HG02759 (cell line): Measurements from ENCODE around the gene UAP1L1.

ENCODE experiments used
- ATAC-seq: cut with Tn5 transposase; IDR thresholded peaks from one replicate; pipeline ENCODE4 v1.9.1; 2021; ENCODE audit warnings: mild to moderate bottlenecking, moderate library complexity; ENCODE audit not compliant: unreplicated experiment

UAP1L1 gene

DNA sequence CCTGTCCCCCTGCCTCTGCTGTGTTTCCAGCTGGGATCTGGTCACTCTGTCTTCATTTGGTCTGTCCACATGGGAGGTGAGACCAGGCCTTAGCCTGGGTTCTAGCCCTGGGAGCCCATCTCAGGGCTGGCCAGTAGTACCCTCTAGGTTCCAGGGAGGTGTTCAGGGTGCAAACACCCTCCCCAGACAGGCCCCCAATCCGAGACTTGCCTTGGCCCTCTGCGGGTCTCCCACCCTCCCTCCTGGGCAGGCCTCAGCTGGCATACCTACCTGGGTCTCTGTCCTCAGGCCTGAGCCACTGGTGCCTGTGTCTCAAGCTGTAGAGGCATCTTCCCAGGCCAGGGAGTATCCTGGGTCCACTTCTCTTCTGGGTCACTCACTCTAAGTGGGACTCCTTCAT, 6.0 kb upstream of the UAP1L1 start:
- ATAC-seq = no peak

- ATAC-seq = no peak
Measured at GRCh38 chr9:137073992-137074399, 3.3 kb upstream of the UAP1L1 start.

GRCh38 chr9:137074657-137075274, 2.6 kb upstream of the UAP1L1 start:
- no peak for ATAC-seq

- no peak for ATAC-seq
Measured at GRCh38 chr9:137075275-137075775, 2.0 kb upstream of the UAP1L1 start.

DNA sequence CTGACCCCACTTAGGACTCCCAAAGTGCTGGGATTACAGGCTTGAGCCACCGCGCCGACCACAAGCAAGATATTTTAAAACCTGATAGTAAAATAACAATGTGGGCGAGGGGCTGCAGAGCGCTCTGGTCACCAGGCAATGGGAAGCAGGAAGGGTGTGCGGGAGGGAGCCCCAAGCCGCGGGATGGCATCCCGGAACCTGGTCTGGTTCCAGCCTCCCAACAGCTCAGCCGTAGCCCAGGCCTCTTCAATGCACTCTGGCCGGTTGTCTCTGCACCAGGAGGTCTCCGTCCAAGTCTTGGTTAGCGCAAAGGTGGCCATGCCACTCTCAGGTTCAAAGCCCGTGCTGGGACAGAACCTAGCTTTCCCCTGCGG, 694 bp upstream of the UAP1L1 start:
- no peak for ATAC-seq

- ATAC-seq = peak; percentile 35
Measured at GRCh38 chr9:137077758-137078693, 709 bp downstream of the UAP1L1 start.

GRCh38 chr9:137078701-137079400, 1.5 kb downstream of the UAP1L1 start:
- ATAC-seq = no peak

GRCh38 chr9:137079401-137079787, 2.1 kb downstream of the UAP1L1 start:
- ATAC-seq = no peak

DNA sequence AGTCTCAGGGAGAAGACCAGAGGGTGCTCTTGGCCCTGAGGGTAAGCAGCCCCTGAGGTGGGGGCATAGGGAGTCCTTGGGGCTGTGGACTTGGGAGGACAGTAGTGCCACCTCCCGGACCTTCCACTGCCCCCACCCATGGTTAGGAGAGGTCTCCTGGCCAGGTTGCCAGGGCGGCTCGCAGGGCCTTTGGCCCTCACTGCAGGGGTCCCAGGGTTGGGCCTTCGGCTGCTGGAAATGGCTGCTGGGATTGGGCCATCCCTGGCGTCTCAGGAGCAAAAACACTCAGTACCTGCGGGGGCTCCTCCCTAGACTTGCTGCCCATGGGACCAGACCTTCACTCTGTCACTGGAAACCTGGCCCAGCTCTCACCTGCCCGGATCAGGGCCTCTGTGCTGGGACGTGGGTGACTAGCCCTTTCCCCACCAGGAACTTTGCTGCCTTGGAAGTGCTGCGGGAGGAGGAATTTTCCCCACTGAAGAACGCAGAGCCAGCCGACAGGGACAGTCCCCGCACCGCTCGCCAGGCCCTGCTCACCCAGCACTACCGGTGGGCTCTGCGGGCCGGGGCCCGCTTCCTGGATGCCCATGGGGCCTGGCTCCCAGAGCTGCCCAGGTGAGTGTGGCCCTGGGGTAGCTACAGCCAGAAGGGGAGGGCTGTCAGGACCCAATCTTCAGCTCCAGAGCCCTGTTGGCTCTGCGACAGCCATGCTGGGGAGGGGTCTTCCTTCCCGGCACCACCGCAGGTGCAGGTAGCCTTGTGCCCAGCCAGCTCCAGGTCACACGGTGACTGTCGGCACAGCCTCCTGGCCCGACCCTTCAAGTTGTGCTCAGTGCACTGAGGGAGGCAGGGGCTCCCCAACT, 3.2 kb downstream of the UAP1L1 start:
- no peak for ATAC-seq

GRCh38 chr9:137082222-137082924, 5.1 kb downstream of the UAP1L1 start:
- no peak for ATAC-seq

DNA sequence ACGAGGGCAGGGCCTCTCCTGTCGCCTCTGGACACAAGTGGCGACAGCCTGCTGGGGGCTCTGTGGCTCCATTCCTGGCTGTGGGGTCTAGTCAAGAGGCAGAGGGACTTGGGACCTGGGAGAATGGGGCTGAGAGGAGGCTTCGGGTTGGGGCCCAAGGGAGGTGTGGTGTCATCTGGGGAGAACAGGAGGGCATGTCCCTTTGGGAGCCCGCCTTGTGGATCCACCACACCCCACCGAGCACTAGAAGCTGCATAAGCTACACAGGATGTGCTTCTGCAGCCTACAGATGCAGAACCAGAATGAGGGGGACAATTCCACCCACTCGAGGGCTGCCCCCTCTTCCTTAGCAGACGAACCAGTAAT, 5.6 kb downstream of the UAP1L1 start:
- no peak for ATAC-seq

DNA sequence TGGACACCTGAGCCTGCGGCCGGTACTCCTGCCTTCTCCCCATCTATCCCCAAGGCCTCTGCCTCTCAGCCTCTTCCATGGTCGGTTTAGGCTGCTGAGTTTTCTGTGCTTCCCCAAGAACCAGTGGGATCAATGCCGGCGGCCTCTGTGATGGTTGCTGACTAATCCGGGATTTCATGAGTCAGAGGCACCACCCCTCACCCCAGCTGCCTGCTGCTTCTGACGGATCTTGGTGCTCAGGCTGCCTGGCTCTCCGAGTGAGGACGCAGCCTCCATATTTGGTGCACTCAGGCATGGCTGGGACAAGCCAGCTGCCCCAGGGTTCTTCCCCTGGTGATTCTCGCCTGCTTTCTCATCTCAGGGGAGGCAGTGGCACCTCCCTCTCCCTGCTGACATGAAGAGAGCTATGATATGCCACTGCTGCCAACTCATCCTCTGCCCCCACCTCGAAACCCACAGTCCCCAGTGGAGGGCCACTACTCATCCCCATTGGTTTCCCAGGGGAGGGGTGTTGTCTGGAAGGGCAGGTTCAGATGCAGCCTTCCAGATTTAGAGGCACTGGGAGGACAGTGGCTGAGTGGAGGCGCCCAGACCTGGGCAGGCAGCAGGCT, 6.2 kb downstream of the UAP1L1 start:
- no peak for ATAC-seq

GRCh38 chr9:137084526-137084925, 7.2 kb downstream of the UAP1L1 start:
- ATAC-seq = no peak

DNA sequence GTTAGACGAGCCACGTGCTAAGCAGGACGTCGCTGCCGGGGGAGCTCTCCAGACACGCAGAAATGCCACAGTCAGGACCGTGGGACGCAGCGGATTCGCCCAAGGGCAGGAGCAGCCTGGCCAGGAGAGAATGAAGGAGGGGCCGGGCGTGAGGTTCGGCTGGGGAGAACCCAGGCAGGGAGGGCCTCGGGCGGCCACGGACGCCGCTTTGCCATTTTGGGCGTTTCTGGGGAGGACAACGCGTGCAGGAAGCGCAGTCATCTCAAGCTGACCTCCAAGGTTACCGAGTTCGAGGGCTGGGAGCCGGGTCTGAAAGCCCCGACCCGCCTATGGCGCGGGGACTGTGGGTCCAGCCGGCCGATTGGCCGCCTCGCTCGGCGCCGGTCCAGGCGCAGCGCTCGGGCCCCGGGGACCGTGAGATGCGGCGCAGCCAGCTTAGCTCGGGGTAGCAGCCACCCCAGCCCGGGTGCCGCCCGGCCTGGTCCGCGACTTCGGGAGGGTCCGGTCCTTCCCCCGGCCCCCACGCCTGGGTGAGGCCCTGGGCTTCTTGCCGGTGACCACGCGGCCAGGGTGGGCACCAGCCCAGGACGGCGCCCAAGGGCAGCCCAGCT, 8.7 kb downstream of the UAP1L1 start:
- ATAC-seq = no peak

GRCh38 chr9:137086531-137087408, 9.5 kb downstream of the UAP1L1 start, which contains the start of gene MAN1B1:
MAN1B1 (plus strand) TSS chr9:137086985; CDS start chr9:137087000, 15 bp downstream.
- ATAC-seq = peak; percentile 78

- no peak for ATAC-seq
Measured at GRCh38 chr9:137087409-137087925, 10.2 kb downstream of the UAP1L1 start.

DNA sequence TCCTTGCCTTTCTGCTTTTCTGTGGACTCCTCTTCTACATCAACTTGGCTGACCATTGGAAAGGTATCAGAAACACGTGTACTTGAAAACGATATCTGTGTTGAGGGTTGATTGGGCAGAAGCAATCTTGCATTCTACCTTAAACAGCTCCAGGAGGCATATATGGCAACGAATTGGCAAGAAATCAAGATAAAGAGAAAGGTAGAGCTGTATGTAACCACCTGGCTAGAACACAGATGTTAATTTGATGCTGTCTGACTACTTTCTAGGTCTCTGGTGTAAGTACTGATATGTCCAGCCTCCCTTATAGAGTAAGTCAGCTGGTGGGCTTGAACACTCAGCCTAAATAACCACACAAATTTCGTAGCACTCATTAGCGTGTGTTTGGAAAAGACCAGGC, 10.8 kb downstream of the UAP1L1 start:
- no peak for ATAC-seq
